Activated T-cell treated with anti-CD3 and anti-CD28 coated beads for 48 hours (primary cell): ENCODE results near the gene SEL1L2.

Source experiments
- DNase-seq: peaks from one replicate; pipeline ENCODE4 v3.0.0-alpha.2; 2020; ENCODE audit warnings: low read depth

The SEL1L2 gene

DNA sequence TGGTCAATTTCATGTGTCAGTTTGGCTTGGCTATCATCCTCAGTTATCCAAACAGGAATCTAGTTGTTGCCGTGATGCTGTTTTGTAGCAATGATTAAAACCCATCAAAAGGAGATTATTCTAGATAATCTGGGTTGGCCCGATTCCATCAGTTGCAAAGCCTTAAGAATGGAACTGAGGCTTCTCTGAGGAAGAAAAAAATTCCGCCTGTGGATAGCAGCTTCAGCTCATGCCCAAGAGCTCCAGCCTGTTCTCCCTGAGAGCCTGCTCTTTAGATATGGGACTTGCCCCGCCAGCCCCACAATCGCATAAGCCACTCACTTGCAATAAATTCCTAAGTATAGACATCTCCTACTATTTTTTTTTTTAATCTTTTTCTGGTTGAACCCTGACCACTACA is 61.5 kb downstream of the SEL1L2 start:
- no peak for DNase-seq

DNA sequence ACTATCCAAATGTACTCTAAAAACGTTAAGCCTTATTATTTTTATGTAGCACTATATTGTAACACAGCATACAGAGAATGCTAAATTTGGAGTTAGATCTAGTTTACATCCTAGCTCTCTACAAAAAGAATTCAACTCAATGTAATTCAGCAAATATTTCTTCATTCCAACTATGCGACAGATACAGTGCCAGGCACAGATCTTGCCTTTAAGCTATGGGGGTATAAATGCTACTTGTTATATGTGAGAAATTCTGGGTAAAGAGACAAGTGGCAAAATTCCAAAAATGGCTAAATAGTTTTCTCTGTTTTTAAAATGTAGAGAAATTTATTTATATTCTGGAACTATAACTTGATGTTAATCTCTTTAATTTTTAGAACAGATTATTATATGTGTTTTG is 63.2 kb downstream of the SEL1L2 start:
- no peak for DNase-seq

DNA sequence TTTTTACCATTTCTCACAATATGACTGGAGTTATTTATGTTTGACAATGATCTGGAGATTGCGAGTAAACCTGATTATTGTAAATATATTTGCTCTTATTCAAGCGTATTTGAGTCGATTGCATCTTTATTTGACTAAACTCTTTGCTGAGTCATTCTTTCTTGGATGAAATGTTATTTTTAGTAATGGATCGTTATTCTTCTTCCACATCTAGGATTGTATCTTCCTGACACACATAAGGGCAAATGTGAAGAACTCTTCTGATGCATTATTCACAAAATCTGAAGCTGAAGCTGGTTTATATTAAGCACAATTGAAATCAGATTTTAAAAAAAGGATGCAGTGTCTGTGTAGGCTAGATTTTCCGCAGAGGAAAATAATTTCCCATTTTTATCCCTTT is 68.2 kb downstream of the SEL1L2 start:
- DNase-seq = no peak

DNA sequence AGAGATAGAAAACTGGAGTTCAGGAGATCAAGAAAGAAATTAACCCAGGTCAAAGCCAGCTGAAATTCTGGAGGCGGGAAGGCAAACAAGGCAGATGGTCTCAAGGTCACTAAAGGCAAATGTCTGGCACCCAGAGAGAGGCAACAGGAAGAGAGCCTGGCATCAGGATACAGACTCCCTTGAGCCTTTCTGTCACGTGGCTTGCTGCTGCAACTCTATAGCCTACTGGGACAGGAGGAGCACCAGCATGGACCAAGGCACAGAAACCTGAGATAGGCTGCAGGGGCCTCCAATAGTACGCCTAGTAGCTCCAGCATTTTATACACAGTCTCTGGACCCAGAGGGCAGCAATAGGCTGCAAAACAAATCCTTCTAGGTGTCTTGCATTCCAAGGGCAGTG is 75.1 kb downstream of the SEL1L2 start:
- no peak for DNase-seq

DNA sequence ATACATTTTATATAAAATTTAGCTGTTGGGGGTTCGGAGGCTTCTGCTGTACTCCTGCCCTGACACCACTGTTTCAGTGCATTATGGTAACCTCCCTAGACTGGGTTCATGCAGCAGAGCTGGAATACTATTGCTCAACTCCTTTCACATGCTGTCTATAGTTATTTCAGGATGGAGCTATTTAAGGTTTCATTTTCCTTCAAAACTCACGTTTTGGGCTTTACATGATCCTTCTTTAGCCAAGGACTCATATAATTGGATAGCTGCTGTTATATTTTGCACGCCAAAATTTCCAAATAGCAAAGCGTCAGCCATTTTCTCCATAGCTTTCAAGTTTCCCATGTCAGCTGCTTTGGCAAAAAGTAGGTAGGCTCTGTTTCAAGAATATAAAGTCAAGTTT is 76.8 kb downstream of the SEL1L2 start:
- DNase-seq = no peak

- DNase-seq = no peak
These were observed 77.3 kb downstream of the SEL1L2 start for GRCh38 chr20:13913131-13913530.

DNA sequence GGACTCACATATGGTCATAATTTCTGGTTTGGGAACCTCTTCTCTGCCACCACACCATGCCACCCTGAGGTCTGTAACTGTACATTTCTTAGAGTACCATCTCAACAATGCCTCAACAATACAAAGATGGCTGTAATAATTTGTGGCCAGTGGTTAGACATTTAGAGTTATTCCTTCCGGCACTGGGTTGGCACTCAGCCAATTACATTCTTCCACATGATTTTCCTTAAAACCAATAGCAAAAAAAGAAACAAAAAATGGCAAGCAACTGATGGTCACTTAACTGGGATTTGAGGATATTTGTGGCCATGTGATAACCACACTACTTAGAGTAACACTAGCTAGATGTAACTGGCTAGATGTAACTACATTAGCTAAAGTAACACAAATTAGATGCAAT is 79.9 kb downstream of the SEL1L2 start:
- no peak for DNase-seq

DNA sequence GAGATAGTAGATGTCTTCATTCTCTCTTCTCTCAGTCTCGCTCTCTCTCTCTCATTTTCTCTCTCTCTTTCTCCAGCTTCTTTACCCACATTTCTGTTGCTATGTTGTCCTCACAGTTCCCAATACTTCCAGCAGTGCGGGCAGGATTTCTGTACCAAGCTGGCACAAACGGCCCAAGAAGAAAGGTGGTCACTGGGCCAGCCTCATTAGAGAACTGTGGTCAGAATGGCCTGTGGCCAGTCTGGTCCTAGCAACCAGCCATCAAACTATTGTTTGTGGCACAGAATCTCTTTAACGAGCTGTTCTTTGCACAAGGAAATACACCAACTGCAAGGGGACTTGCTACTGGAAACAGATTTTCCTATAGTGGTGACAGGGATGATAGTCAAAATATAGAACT is 81.3 kb downstream of the SEL1L2 start:
- DNase-seq = no peak

DNA sequence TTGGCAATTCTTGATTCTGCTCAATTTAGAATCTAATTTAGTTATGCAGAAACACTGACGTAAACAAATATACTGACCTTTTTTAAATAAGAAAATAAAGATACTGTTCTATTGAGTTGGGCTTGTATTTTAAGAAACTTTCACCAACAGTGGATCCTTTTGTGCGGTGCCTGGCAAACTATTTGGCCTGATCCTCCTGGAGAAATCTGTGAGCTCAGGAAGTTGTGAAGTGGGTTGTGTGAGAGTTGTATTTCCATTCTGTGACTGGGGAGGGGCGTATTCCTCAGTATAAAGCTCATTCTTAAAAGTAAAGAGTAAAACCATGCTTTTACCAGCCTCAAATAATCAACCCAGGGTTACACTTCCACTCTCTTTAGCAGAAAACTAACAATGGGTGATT is 85.6 kb downstream of the SEL1L2 start:
- DNase-seq = no peak

DNA sequence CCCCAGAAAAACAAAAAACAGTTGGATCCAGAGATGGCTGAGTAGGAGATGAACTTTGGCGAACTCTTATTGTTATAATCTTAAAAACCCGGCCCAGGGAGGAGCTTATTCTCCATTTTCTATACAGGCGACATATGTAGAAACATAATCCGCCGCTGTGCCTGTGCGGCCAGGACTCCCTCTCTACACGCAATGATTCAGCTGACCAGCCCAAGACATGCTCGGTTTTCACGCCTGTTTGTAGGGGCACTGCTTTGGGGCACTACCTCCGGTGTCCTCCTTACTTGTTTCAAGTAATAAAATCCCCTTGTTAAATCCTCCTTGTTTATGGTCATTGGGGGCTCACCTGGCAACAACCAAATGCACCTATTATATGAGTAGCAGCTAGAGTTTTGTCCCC is 89.9 kb downstream of the SEL1L2 start:
- DNase-seq = no peak

- no peak for DNase-seq
These were observed 92.3 kb downstream of the SEL1L2 start for GRCh38 chr20:13898012-13898612.

DNA sequence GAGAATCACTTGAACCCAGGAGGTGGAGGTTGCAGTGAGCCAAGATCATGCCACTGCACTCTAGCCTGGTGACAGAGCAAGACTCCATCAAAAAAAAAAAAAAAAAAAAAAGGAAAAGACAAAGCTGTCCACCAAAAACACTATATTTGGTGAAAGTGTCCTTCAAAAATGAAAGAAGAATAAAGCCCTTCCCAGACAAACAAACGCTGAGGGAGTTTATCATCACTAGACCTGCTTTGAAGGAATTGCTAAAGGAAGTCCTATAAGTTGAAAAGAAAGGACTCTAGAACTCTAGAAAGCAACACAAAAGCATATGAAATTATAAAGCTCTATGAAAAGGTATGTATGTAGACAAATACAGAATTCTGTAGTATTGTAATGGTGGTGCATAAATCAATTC is 98.8 kb downstream of the SEL1L2 start:
- DNase-seq = no peak

- DNase-seq = no peak
These were observed 105.6 kb downstream of the SEL1L2 start for GRCh38 chr20:13884803-13885202.

DNA sequence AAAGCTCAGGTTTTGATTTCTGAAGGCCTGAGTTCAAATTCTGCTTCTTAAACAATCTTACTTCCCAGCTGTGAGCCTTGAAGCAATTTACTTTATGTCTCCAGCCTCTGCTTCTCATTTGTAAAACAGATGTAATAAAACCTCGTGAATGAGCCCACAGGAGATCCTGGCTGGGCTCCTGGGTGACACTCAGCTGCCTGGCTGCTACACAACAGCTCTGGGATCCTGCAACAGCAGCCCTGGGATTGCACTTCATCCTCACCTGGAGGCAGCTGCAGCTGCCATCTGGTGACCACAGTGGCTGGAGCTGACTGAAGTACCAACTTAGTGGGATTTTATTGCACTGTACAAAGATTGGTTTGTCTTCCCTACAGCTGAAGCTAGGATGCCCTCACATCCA is 107.0 kb downstream of the SEL1L2 start:
- no peak for DNase-seq

- no peak for DNase-seq
These were observed 111.8 kb downstream of the SEL1L2 start for GRCh38 chr20:13878566-13878965.

GRCh38 chr20:13877793-13878192 is 112.6 kb downstream of the SEL1L2 start:
- no peak for DNase-seq

- no peak for DNase-seq
These were observed 115.1 kb downstream of the SEL1L2 start for GRCh38 chr20:13875265-13875811.

DNA sequence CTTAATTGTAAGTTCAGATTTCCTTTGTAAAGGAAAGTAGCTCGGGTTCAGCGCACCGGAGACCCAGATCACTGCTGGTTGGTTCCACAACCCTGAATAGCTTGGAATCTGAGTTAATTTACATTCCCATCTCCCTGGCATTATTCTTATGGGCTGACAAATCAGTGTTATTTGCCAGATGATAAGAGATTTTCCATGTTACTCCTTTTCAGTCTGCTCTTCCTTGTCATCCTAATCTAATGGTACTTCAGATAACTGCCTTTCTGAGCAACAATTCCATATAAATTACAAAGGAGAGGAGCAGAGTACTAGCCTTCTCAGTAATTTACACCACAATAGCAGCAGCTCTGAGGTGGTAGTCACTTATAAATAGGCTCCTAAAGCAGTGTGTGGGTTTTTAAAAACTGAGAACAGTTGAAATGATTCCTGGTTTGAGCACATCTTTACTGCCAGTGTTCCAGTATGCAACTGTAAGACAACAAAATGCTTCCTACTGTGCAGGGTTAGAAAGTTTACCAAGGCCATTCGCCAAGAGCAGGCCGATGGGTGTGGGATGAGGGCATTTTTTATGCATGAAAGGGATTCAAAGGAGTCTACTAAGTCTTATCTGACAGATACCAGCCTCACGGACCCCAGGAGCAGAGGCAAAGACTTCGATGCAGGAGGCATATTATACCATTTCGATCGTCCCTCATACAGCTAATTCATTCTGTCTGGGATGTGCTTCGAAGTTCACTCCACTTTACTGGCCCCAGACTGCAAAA is 115.8 kb downstream of the SEL1L2 start:
- DNase-seq = no peak

DNA sequence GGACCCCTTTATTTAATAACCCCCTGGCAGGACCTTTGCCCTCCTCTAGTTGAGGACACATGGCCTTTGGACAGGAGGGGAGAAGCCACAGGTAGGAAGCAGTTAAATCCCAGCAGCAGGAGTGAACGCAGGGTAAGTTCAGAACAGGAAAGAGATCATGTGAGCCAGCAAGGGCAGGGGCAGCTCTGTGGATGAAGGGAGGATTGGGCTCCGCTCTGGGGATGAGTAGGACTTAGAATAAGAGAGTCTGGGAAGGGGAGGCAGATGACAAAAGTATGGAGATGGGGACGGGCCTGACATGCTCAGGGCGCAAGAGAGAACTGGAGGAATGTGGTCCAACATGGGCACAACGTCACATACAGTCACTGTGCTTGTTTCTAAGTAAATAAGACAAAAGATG is 116.6 kb downstream of the SEL1L2 start:
- DNase-seq = no peak

DNA sequence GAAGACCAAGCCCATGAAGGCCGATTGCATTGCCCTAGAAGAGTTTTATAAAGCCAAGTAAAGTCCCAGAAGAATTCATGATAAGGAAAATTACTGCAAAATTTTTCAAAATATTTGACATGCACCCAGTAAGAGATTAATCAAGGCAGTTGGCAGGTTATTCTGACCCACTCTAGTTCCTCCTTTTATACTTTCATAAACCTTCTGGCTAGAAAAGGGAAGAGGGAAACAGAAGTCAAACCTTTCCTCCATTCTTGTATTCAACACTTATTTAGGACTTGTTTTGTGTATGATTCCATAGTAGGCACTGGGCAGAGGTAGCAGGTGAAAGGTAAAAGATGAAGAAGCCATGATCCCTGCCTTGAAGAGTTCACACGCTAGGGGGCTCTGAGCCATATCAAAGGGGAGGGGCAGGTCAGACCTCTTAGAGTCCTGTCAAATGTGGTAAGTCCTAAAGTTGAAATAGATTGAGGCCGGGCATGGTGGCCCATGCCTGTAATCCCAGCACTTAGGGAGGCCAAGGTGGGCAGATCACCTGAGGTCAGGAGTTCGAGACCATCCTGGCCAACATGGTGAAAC is 120.2 kb downstream of the SEL1L2 start:
- no peak for DNase-seq

- no peak for DNase-seq
These were observed 122.1 kb downstream of the SEL1L2 start for GRCh38 chr20:13868331-13868730.

- DNase-seq = no peak
These were observed 124.5 kb downstream of the SEL1L2 start for GRCh38 chr20:13865791-13866351.

- no peak for DNase-seq
These were observed 125.3 kb downstream of the SEL1L2 start for GRCh38 chr20:13865156-13865555.
